LNCaP clone FGC (cell line): ENCODE results near the gene GAB2.

Source experiments
- DNase-seq: peaks from one replicate; pipeline ENCODE4 v3.0.0-alpha.2; 2011; ENCODE audit warnings: low read depth
- H3K4me3 ChIP-seq: 2 replicates; pipeline ENCODE4 v1.5.1; 2011; ENCODE audit warnings: mild to moderate bottlenecking, low read depth, low read length, control low read depth
- TF ChIP-seq, protein P1 (sequence below): IDR thresholded peaks from 2 replicates; pipeline ENCODE4 v1.5.1; 2012; ENCODE audit warnings: mild to moderate bottlenecking; ENCODE audit not compliant: control insufficient read depth, insufficient read depth; ENCODE audit errors: extremely low read depth

The GAB2 gene

DNA sequence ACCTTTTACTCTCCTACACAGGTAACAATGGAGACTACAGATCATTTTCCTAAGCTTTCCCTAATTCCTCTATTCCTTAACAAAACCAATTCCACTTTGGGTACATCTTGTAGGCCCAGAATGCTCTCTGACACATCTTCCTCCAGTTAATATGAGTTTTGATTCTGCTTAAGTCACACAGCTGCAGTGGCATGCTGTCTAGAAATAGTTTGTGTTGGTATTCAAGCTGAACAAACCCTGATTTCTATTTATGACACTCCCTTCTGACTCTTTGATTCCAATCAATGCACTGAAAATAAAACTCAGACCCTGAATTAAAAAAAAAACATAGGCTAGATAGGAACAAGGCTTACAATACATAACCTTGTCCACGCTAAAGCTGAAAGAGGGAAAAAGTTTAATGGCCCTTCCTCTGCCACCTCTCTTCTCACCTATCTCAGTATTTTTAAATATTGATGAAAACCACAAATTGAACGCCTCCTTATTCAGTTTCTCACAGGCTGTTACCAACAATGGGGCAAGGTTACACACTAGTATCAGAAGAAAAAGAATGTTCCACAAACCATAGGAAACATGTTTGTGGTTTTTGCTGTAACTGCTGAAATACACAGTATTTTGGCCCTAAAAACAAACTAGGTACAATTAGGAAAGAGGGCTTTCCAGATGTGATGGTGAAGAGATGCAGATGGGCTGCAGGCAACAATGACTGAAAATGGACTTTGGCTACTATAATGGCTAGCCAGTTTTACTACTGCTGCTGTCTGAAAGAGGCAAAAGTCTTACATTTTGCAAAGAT is 35.7 kb upstream of the GAB2 start:
- TF ChIP-seq, protein P1, sequence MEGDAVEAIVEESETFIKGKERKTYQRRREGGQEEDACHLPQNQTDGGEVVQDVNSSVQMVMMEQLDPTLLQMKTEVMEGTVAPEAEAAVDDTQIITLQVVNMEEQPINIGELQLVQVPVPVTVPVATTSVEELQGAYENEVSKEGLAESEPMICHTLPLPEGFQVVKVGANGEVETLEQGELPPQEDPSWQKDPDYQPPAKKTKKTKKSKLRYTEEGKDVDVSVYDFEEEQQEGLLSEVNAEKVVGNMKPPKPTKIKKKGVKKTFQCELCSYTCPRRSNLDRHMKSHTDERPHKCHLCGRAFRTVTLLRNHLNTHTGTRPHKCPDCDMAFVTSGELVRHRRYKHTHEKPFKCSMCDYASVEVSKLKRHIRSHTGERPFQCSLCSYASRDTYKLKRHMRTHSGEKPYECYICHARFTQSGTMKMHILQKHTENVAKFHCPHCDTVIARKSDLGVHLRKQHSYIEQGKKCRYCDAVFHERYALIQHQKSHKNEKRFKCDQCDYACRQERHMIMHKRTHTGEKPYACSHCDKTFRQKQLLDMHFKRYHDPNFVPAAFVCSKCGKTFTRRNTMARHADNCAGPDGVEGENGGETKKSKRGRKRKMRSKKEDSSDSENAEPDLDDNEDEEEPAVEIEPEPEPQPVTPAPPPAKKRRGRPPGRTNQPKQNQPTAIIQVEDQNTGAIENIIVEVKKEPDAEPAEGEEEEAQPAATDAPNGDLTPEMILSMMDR: no peak
- DNase-seq: no peak
- no peak overlapping the region for H3K4me3 ChIP-seq

DNA sequence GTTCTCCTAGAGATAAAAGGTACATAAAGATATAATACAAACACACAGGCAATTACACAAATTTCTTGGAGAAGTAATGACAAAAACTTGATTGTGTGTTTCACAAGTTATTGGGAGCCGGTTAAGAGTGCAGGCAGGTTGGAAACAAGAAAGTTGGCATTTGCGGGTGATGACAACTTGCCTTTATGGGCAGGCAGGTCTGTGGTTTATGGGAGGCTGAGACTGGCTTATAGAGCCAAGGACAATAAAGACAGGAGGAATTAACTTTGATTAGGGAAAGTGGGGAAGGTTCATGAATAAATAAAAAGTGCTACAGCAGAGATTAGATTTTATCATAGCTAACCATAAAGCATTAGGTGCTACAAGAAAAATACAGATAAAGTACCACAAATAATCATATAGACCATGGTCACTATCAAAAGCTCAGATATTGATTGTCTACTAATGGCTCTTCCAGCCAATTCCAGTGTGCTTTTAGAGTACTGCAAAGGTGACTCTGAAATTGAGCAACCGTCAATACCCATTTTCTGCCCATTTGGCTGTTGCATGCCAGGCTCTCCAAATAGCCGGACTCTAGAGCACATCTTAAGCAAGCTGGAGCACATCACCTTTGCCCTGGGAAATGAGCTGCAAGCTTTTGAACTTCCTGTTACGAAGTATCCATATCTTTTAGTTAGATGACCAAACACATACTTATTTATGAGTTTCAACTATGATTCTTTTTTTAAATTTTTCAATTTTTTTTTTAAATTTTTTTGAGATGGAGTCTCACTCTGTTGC is 33.9 kb upstream of the GAB2 start:
- TF ChIP-seq, protein P1: no peak
- DNase-seq: peak; percentile 66
- no peak overlapping the region for H3K4me3 ChIP-seq

DNA sequence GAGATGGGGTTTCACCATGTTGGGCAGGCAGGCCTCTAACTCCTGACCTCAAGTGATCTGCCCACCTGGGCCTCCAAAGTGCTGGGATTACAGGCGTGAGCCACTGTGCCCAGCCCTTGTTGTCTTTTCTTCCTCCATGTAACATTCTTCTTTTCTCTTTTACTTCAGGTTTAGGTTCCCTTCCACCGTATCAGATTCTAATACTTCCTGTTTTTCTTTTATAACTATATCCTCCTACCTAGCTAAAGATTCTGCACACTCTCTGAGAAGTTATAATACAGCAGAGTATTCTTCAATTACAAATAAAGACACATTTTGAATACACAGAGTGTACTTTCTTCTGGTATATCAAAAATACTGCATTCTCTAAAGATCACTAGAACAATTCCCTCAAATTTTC is 33.2 kb upstream of the GAB2 start:
- no peak overlapping the region for H3K4me3 ChIP-seq
- no peak for DNase-seq
- TF ChIP-seq, protein P1: no peak

DNA sequence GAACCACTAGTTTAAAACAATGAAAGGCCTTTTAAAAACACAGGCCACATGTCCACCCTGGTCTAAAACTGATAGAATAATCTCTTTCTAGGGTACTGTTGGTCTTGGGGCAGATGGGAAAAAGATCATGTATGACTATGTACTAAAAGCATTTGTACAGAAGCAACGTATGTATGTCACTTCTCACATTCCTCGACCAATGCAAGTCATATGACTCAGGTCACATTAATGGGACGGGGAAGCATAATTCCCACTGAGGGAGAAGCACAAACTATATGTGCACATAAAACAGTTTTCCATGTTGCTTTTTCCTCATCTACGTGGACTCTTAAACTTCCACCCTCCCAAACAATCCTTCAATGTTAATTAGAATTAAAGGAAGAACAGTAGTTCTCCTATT is 32.2 kb upstream of the GAB2 start:
- H3K4me3 ChIP-seq: no peak overlapping the region
- TF ChIP-seq, protein P1: no peak
- DNase-seq: no peak

DNA sequence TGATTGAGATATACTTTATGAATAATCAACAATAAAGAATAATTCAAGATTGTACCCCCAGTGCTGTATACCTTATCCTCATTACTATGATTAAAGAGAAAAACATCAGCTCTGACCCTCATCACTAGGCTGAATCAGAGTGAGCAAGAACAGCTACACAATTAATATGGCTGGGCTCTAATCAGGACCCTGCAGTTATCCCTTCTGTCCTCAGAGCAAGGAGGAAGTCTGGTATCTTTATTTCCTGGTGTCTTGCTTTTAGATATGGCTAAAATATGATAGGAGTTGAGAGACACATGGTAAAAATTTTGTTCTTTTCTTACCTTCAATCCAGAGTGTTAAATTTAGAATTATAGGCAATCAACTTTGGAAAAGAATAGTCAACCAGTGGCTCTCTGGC is 28.6 kb upstream of the GAB2 start:
- TF ChIP-seq, protein P1: no peak
- DNase-seq: no peak
- no peak overlapping the region for H3K4me3 ChIP-seq

DNA sequence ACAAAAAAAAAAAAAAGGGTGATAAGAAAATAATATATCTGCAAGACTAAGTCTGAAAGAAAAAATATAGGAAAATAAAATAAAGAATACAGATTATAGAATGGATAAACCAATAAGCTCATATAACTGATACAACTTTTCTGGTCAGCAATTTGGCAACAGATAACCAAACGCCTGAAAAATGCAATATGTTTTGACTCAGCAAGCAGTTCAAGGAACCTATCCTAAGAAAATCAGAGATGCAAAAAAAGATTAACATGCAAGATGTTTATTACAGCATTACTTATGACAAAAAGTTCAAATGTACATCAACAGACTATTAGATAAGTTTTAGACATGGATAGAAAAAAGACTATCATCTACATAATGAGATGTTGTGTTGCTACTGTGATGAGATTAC is 27.1 kb upstream of the GAB2 start:
- no peak overlapping the region for H3K4me3 ChIP-seq
- TF ChIP-seq, protein P1: no peak

More for the DNA sequence above, 27.1 kb upstream of the GAB2 start:
- DNase-seq: no peak
